Loucy (cell line): ENCODE data around the gene RPL27.

Experiments
- CTCF ChIP-seq: fragments of 200-600 bp; sonication (generic); conservative IDR thresholded peaks from 2 replicates; pipeline ENCODE4 v1.5.1; 2014; ENCODE audit warnings: mild to moderate bottlenecking, antibody characterized with exemption, low read length
- EZH2phosphoT487 ChIP-seq: fragments of 200-600 bp; IDR thresholded peaks from 2 replicates; pipeline ENCODE4 v1.6.1; 2018; ENCODE audit warnings: antibody characterized with exemption, mild to moderate bottlenecking, moderate library complexity, borderline replicate concordance

DNA sequence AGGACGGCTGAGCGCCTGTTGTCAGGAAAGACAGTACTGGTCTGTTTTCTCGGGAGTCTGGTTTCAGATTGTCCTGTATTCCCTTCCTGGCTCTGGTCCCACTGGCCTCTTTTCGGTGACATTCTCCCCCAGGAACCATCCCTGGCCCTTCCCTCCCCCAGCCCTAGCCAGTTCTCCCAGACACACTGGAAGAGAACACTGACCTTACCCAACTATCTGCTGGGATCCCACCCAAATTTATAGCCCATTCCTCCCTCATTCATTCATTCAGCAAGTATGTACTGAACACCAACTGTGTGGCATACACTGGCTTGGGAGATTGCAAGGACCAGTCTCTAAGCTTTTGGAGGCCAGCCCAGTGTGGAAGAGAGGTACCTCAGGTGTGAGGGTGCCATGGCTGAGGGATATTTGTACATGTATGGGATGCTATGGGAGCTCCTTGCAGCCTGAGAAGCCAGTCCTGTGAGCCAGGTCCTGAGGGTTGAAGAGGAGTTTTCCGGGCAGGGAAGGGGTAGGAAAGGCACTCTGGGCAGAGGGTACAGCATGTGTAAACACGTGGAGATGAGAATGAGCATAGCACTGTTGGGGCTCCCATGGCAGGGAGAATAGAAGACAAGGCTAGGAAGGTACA, 32.0 kb downstream of the RPL27 start:
- TF ChIP-seq CTCF, result no peak
- TF ChIP-seq EZH2phosphoT487, result no peak
